Measurements from ENCODE around the gene ALDOA.

The ALDOA gene

DNA sequence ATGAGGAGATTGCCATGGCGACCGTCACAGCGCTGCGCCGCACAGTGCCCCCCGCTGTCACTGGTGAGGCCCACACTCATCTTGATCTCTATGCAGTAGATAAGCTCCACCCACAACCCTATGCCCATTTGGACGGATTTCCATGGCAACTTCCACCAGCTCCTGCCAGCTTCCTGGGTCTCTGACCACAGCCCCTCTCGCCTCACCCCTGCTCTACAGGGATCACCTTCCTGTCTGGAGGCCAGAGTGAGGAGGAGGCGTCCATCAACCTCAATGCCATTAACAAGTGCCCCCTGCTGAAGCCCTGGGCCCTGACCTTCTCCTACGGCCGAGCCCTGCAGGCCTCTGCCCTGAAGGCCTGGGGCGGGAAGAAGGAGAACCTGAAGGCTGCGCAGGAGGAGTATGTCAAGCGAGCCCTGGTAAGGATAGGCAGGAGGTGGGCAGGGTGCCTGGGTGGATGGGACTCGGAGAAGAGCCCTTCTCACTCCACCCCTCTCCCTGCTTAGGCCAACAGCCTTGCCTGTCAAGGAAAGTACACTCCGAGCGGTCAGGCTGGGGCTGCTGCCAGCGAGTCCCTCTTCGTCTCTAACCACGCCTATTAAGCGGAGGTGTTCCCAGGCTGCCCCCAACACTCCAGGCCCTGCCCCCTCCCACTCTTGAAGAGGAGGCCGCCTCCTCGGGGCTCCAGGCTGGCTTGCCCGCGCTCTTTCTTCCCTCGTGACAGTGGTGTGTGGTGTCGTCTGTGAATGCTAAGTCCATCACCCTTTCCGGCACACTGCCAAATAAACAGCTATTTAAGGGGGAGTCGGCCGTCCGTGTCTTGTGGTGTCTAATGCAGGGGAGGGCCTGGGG lies 4.3 kb downstream of the ALDOA start:
- no peak for DNase-seq (ENCODE audit: low read depth in 2 of 2)

DNA sequence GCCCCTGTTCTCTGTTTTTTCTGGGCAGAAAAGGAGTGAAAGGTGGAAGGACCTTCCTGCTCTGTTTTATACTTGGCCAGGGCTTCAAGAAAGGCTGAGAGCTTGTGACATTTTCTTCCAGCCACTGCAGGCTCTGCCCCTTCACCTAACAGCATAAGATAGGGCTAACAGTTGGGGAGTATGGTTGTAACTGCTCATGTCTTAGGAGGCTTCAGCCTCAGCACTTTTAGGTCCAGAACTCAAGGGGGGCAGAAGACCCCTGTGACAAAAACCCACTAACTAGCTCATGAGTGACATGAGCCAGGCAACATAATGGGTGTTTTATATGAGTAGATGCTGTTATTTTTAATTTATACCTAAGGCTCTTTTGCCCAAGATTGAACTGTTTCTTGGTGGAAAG lies 4.9 kb downstream of the ALDOA start:
- DNase-seq (ENCODE audit: low read depth in 2 of 2) = no peak

DNA sequence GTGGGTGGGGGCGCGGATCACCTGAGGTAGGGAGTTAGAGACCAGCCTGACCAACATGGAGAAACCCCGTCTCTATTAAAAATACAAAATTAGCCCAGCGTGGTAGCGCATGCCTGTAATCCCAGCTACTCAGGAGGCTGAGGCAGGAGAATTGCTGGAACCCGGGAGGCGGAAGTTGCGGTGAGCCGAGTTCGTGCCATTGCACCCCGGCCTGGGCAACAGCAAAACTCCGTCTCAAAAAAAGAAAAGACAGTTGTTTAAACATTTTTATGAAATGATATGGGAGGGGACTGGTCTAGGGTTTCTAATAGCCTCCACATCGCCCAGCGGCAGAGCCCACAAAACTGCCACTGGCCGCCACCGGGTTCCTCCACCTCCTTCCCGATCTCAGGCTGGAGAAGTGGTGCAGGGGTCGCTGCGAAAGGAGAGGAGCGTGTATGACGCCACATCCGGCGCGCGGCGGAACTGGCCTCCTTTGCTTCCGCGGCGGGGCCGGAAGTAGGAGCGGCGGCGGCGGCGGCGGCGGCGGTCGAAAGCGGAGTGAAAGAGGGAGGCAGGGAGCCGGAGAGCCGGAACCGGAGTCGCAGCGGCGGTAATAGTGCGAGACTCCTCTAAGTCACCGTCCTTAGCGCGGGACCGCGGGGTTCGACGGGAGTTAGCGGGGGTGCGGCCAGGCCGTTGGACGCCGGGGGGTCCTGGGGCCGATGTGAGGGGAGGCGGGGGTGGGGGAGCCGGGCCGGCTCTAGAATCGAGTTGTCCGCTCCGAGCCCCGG lies 10.1 kb downstream of the ALDOA start, which contains the start of gene PPP4C:
Gene PPP4C (plus strand): TSS at position 492 of the 773 bp plus-strand sequence. CDS start 384 bp downstream, outside the sequence.
- peak; percentile 64 to 71 for DNase-seq (ENCODE audit: low read depth in 2 of 2)

DNA sequence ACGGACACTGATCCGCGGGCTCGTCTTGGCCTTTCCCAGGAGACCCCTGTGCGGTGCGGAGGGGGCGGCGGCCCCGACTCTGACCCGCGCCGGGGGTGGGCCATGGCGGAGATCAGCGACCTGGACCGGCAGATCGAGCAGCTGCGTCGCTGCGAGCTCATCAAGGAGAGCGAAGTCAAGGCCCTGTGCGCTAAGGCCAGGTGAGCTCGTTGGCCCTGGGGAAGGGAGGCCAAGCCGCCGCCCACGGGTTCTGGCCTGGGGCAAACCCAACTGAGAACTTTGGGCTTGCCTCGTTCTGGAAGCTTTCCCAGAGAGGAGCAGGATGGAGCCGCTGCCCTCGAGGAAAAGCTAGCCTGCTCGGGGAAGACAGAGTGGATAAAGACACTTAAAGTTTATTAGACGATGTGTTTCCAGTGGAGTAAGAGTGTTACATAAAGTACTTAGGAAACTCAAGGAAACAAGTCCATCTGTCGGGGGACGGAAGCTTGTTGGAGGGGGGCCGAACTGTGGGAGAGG lies 10.8 kb downstream of the ALDOA start:
- no peak for DNase-seq (ENCODE audit: low read depth in 2 of 2)

- DNase-seq (ENCODE audit: low read depth in 2 of 2) = no peak
These were observed 12.1 kb downstream of the ALDOA start for GRCh38 chr16:30077656-30078055.

- DNase-seq (ENCODE audit: low read depth in 2 of 2) = no peak
These were observed 13.2 kb downstream of the ALDOA start for GRCh38 chr16:30078744-30079143.

- no peak for DNase-seq (ENCODE audit: low read depth in 2 of 2)
These were observed 13.9 kb downstream of the ALDOA start for GRCh38 chr16:30079480-30079879.

DNA sequence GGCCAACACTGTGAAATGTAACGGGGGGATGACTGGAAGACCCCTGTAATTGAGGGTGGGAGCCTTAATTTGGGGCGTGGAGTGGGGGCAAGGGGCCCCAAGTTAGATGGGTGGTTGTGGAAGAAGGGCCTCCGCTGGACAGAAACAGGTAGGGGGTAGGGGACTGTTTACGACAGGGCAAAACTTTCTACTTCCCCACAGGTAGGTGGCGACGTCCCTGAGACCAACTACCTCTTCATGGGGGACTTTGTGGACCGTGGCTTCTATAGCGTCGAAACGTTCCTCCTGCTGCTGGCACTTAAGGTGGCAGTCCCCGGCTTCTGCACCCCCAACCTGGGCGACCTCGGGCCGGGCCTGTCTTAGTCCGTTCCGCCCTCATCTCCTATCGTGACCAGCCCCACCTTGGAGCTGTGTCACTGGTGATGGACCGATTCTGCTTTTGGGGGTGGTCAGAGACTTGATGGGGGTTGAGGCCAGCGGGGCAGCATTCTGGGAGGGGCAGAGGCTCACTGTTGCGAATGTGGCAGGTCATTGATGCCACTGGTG lies 17.1 kb downstream of the ALDOA start:
- no peak for DNase-seq (ENCODE audit: low read depth in 2 of 2)

GRCh38 chr16:30083216-30084055 lies 17.9 kb downstream of the ALDOA start:
- no peak for DNase-seq (ENCODE audit: low read depth in 2 of 2)

GRCh38 chr16:30084096-30084815 lies 18.7 kb downstream of the ALDOA start:
- no peak for DNase-seq (ENCODE audit: low read depth in 2 of 2)

GRCh38 chr16:30084816-30085159 lies 19.2 kb downstream of the ALDOA start:
- DNase-seq (ENCODE audit: low read depth in 2 of 2) = no peak

DNA sequence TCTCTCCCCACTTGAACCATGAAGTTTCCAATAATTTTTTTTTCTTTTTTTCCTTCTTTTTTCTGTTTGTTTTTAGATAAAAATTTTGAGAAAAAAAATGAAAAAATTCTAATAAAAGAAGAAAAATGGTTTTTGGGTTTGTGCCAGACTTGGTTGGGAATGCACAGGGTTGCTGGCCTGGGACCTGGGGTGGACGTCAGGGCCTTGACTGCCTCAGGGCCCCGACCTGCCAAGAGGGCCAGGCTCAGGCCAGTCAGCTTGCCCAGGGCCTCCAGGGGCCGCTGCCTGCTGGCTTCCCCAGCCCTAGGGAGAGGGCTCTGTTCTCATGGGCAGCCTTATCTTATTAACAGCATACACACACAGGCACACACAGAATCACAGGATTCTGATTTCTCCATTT lies 19.7 kb downstream of the ALDOA start:
- no peak for DNase-seq (ENCODE audit: low read depth in 2 of 2)

DNA sequence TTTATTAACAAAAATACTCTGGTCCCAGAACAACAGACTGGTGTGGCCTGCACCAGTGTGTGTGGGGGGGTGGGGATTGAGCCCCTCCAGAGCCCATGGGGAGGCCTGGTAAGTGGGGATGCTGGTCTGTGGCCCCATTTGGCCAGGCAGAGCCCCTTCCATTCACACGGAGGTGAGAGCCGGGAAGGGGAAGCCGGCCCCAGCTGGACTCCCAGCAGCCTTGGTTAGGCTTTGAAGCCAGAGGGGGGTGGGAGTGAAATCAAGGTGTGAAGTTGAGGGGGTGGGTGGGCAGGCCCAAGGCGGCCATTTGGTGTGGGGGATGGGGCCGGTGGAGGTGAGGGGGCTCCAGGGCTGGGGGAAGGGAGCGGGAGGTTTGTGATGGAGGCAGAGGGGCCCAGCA lies 20.3 kb downstream of the ALDOA start:
- no peak for DNase-seq (ENCODE audit: low read depth in 2 of 2)

- no peak for DNase-seq (ENCODE audit: low read depth in 2 of 2)
These were observed 21.0 kb downstream of the ALDOA start for GRCh38 chr16:30086291-30087140.

DNA sequence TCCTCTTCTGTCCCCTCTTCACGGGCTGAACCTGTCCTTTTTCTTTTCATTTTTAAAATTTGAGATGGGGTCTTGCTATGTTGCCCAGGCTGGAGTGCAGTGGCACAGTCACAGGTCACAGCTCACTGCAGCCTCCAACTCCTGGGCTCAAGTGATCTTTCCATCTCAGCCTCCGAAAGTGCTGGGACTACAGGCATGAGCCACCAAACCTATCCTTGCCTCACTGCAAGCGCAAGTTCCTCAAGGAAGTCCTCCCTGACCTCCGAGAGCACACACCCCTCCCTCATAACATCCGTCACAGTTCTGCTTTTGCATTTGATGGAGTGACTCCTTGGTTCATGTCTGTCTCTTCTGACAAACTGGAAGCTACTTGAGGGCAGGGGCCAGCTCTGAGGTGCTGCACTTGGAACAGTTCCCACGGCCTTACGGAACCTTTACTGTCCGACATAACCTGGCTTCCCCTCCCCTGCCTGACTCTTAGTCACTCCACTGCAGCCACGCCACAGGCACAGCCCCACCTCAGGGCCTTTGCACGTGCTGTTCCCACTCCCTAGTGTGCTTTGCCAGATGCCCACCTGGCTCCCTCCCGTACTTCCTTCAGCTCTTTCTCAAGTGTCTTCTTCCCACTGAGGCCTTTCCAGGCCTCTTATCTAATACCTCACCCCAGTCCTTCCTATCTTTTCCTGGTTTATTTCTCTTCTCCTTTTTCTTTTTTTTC lies 21.8 kb downstream of the ALDOA start:
- DNase-seq (ENCODE audit: low read depth in 2 of 2) = no peak

DNA sequence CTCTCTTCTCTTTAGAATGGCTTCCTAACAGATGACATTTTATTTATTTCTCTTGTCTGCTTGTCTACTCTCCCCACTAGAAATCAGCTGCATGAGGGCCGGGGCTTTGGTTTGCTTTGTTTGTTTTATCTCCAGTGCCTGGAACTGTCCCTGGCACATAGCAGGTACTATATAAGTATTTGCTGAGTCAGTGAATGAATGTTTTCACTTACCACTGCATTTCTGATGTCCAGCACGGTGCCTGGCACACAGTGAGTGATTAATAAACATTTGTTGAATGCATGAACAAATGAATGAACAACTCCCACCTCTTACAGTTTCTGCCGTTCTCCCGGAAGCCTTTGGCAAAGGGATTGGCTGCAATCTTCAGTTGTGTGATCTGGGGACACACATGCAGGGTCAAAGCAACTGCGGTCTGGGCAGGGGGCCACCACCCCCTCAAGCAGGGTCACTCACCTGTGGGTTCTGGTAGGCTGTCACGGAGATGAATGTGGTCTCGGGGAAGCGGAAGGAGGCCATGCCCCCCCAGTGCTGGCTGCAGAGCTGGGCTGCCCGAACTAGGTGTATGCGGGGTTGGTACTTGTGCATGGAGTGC lies 22.8 kb downstream of the ALDOA start:
- no peak for DNase-seq (ENCODE audit: low read depth in 2 of 2)

GRCh38 chr16:30088832-30089624 lies 23.5 kb downstream of the ALDOA start:
- DNase-seq (ENCODE audit: low read depth in 2 of 2) = no peak
